Measurements from ENCODE around the gene MVK.

MVK gene

DNA sequence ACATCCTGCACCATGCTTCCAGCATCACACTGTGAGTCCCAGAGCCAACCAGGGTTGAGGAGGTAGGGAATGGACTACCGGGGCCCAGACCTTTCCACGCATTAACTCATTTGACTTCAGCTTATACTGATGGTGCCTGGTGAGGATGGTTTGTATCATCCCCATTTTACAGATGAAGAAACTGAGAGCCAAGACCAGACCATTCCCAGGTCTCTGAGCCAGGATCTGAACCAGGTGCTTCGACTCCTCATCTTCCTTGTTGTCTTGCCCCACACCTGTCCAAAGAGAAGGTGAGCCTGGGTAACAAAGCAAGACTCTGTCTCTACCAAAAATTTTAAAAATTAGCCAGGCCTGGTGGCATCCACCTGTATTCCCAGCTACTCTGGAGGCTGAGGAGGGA lies 64.4 kb downstream of the MVK start:
- no peak for DNase-seq

GRCh38 chr12:109638735-109639134 lies 65.1 kb downstream of the MVK start:
- no peak for DNase-seq

DNA sequence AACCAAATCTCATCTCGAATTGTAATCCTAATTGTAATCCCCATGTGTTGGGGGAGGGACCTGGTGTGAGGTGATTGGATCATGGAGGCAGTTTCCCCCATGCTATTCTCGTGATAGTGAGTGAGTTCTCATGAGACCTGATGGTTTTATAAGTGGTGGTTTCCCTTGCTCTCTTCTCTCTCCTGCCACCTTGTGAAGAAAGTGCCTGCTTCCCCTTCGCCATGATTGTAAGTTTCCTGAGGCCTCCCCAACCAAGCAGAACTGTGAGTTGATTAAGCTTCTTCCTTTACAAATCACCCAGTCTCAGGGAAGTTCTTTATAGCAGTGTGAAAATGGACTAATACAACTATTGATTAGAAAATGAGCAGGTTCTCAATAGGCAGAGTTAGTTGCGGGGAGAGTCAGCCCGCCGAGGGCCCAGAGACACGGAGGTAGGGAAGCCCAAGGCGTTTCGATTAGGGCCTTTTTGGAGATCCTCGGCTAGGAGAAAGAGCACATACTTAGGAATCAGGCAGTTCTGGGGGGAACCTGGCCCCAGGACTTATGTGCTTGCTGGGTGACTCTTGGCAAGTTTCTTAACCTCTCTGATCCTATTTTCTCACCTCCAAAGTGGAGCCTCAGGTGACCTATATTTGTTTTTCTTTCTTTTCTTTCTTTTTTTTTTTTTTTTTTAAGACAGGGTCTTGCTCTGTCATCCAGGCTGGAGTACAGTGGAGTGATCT lies 65.7 kb downstream of the MVK start:
- no peak for DNase-seq

- DNase-seq, result no peak
Observed at GRCh38 chr12:109640961-109641360, 67.4 kb downstream of the MVK start.

- DNase-seq, result no peak
Observed at GRCh38 chr12:109641422-109641821, 67.8 kb downstream of the MVK start.

GRCh38 chr12:109642506-109643132 lies 69.0 kb downstream of the MVK start:
- no peak for DNase-seq

- DNase-seq, result no peak
Observed at GRCh38 chr12:109645194-109645593, 71.6 kb downstream of the MVK start.

- no peak for DNase-seq
Observed at GRCh38 chr12:109645708-109646107, 72.1 kb downstream of the MVK start.
